ENCODE measurements around the gene PLA2G4D.

Gene PLA2G4D

GRCh38 chr15:42121682-42122081 is 27.3 kb upstream of the PLA2G4D start:
- H3K9me3 ChIP-seq (ENCODE audit: control insufficient read depth, low read length) = no peaks in the 10 kb centered on the region
- H3K36me3 ChIP-seq (ENCODE audit: control insufficient read depth, insufficient read depth, low read length) = no peaks in the 10 kb centered on the region
- H3K4me3 ChIP-seq (ENCODE audit: extremely low read depth, insufficient read depth, low read length, poor library complexity, severe bottlenecking) = no peak overlapping the region
- 45 to 50% methylated on average over 2 of the region's 2 CpGs for WGBS, 2 experiments (ENCODE audit: insufficient coverage in 2 of 2)
- H3K4me1 ChIP-seq (ENCODE audit: control insufficient read depth, insufficient read depth, low read length, poor library complexity, severe bottlenecking) = no peaks in the 10 kb centered on the region
- no peak overlapping the region for H3K27ac ChIP-seq (ENCODE audit: low read depth, low read length, severe bottlenecking)

- WGBS, 2 experiments (ENCODE audit: insufficient coverage in 2 of 2) = 94 to 97% methylated on average over 5 of the region's 6 CpGs
- Histone ChIP-seq H3K36me3 (ENCODE audit: control insufficient read depth, insufficient read depth, low read length) (no peaks in the 10 kb centered on the region), H3K27ac (ENCODE audit: low read depth, low read length, severe bottlenecking) (no peak overlapping the region), H3K9me3 (ENCODE audit: control insufficient read depth, low read length) (peaks cover 4% of the 10 kb centered on the region), H3K4me1 (ENCODE audit: control insufficient read depth, insufficient read depth, low read length, poor library complexity, severe bottlenecking) (no peaks in the 10 kb centered on the region), H3K4me3 (ENCODE audit: extremely low read depth, insufficient read depth, low read length, poor library complexity, severe bottlenecking) (no peak overlapping the region)
Measured at GRCh38 chr15:42121021-42121420, 26.7 kb upstream of the PLA2G4D start.

- Histone ChIP-seq H3K4me1 (ENCODE audit: control insufficient read depth, insufficient read depth, low read length, poor library complexity, severe bottlenecking) (no peaks in the 10 kb centered on the region), H3K27ac (ENCODE audit: low read depth, low read length, severe bottlenecking) (no peak overlapping the region), H3K9me3 (ENCODE audit: control insufficient read depth, low read length) (peaks cover 4% of the 10 kb centered on the region), H3K4me3 (ENCODE audit: extremely low read depth, insufficient read depth, low read length, poor library complexity, severe bottlenecking) (no peak overlapping the region), H3K36me3 (ENCODE audit: control insufficient read depth, insufficient read depth, low read length) (no peaks in the 10 kb centered on the region)
- 100% methylated on average over 1 of the region's 1 CpG for WGBS, 2 experiments (ENCODE audit: insufficient coverage in 2 of 2)
Measured at GRCh38 chr15:42120285-42120684, 25.9 kb upstream of the PLA2G4D start.

GRCh38 chr15:42119446-42119760 is 25.0 kb upstream of the PLA2G4D start:
- Histone ChIP-seq H3K36me3 (ENCODE audit: control insufficient read depth, insufficient read depth, low read length) (no peaks in the 10 kb centered on the region), H3K4me1 (ENCODE audit: control insufficient read depth, insufficient read depth, low read length, poor library complexity, severe bottlenecking) (no peaks in the 10 kb centered on the region), H3K27ac (ENCODE audit: low read depth, low read length, severe bottlenecking) (no peak overlapping the region), H3K4me3 (ENCODE audit: extremely low read depth, insufficient read depth, low read length, poor library complexity, severe bottlenecking) (no peak overlapping the region), H3K9me3 (ENCODE audit: control insufficient read depth, low read length) (peaks cover 4% of the 10 kb centered on the region)
- WGBS, 2 experiments (ENCODE audit: insufficient coverage in 2 of 2) = 69 to 72% methylated on average over 5 of the region's 5 CpGs

- H3K27ac ChIP-seq (ENCODE audit: low read depth, low read length, severe bottlenecking) = no peak overlapping the region
- WGBS, 2 experiments (ENCODE audit: insufficient coverage in 2 of 2) = 64 to 66% methylated on average over 6 to 9 of the region's 10 CpGs
- no peak overlapping the region for H3K4me3 ChIP-seq (ENCODE audit: extremely low read depth, insufficient read depth, low read length, poor library complexity, severe bottlenecking)
- peaks cover 4% of the 10 kb centered on the region for H3K9me3 ChIP-seq (ENCODE audit: control insufficient read depth, low read length)
- H3K4me1 ChIP-seq (ENCODE audit: control insufficient read depth, insufficient read depth, low read length, poor library complexity, severe bottlenecking) = no peaks in the 10 kb centered on the region
- H3K36me3 ChIP-seq (ENCODE audit: control insufficient read depth, insufficient read depth, low read length) = no peaks in the 10 kb centered on the region
Measured at GRCh38 chr15:42118650-42119445, 24.5 kb upstream of the PLA2G4D start.

GRCh38 chr15:42111924-42112323 is 17.6 kb upstream of the PLA2G4D start:
- H3K9me3 ChIP-seq (ENCODE audit: control insufficient read depth, low read length) = peaks cover 4% of the 10 kb centered on the region
- no peaks in the 10 kb centered on the region for H3K36me3 ChIP-seq (ENCODE audit: control insufficient read depth, insufficient read depth, low read length)
- 94 to 95% methylated on average over 2 to 3 of the region's 4 CpGs for WGBS, 2 experiments (ENCODE audit: insufficient coverage in 2 of 2)
- no peak overlapping the region for H3K27ac ChIP-seq (ENCODE audit: low read depth, low read length, severe bottlenecking)
- H3K4me3 ChIP-seq (ENCODE audit: extremely low read depth, insufficient read depth, low read length, poor library complexity, severe bottlenecking) = no peak overlapping the region
- no peaks in the 10 kb centered on the region for H3K4me1 ChIP-seq (ENCODE audit: control insufficient read depth, insufficient read depth, low read length, poor library complexity, severe bottlenecking)

GRCh38 chr15:42110367-42110766 is 16.0 kb upstream of the PLA2G4D start:
- Histone ChIP-seq H3K36me3 (ENCODE audit: control insufficient read depth, insufficient read depth, low read length) (no peaks in the 10 kb centered on the region), H3K9me3 (ENCODE audit: control insufficient read depth, low read length) (no peaks in the 10 kb centered on the region), H3K4me1 (ENCODE audit: control insufficient read depth, insufficient read depth, low read length, poor library complexity, severe bottlenecking) (no peaks in the 10 kb centered on the region), H3K4me3 (ENCODE audit: extremely low read depth, insufficient read depth, low read length, poor library complexity, severe bottlenecking) (no peak overlapping the region), H3K27ac (ENCODE audit: low read depth, low read length, severe bottlenecking) (no peak overlapping the region)
- 58 to 71% methylated on average over 2 of the region's 3 CpGs for WGBS, 2 experiments (ENCODE audit: insufficient coverage in 2 of 2)

GRCh38 chr15:42108806-42109205 is 14.4 kb upstream of the PLA2G4D start:
- WGBS, 2 experiments (ENCODE audit: insufficient coverage in 2 of 2) = 92 to 98% methylated on average over 2 of the region's 3 CpGs

GRCh38 chr15:42108189-42108588 is 13.8 kb upstream of the PLA2G4D start:
- Histone ChIP-seq H3K36me3 (ENCODE audit: control insufficient read depth, insufficient read depth, low read length) (no peaks in the 10 kb centered on the region), H3K9me3 (ENCODE audit: control insufficient read depth, low read length) (no peaks in the 10 kb centered on the region), H3K27ac (ENCODE audit: low read depth, low read length, severe bottlenecking) (no peak overlapping the region), H3K4me1 (ENCODE audit: control insufficient read depth, insufficient read depth, low read length, poor library complexity, severe bottlenecking) (no peaks in the 10 kb centered on the region), H3K4me3 (ENCODE audit: extremely low read depth, insufficient read depth, low read length, poor library complexity, severe bottlenecking) (no peak overlapping the region)

More at GRCh38 chr15:42108806-42109205, 14.4 kb upstream of the PLA2G4D start:
- no peaks in the 10 kb centered on the region for H3K9me3 ChIP-seq (ENCODE audit: control insufficient read depth, low read length)
- H3K4me3 ChIP-seq (ENCODE audit: extremely low read depth, insufficient read depth, low read length, poor library complexity, severe bottlenecking) = no peak overlapping the region
- H3K27ac ChIP-seq (ENCODE audit: low read depth, low read length, severe bottlenecking) = no peak overlapping the region
- no peaks in the 10 kb centered on the region for H3K36me3 ChIP-seq (ENCODE audit: control insufficient read depth, insufficient read depth, low read length)
- no peaks in the 10 kb centered on the region for H3K4me1 ChIP-seq (ENCODE audit: control insufficient read depth, insufficient read depth, low read length, poor library complexity, severe bottlenecking)

- H3K9me3 ChIP-seq (ENCODE audit: control insufficient read depth, low read length) = no peaks in the 10 kb centered on the region
- no peak overlapping the region for H3K4me3 ChIP-seq (ENCODE audit: extremely low read depth, insufficient read depth, low read length, poor library complexity, severe bottlenecking)
- no peaks in the 10 kb centered on the region for H3K4me1 ChIP-seq (ENCODE audit: control insufficient read depth, insufficient read depth, low read length, poor library complexity, severe bottlenecking)
- no peak overlapping the region for H3K27ac ChIP-seq (ENCODE audit: low read depth, low read length, severe bottlenecking)
- no peaks in the 10 kb centered on the region for H3K36me3 ChIP-seq (ENCODE audit: control insufficient read depth, insufficient read depth, low read length)
- WGBS, 2 experiments (ENCODE audit: insufficient coverage in 2 of 2) = 91 to 96% methylated on average over 5 of the region's 7 CpGs
Measured at GRCh38 chr15:42107473-42107872, 13.1 kb upstream of the PLA2G4D start.

GRCh38 chr15:42106288-42106687 is 11.9 kb upstream of the PLA2G4D start:
- Histone ChIP-seq H3K27ac (ENCODE audit: low read depth, low read length, severe bottlenecking) (no peak overlapping the region), H3K36me3 (ENCODE audit: control insufficient read depth, insufficient read depth, low read length) (no peaks in the 10 kb centered on the region), H3K4me1 (ENCODE audit: control insufficient read depth, insufficient read depth, low read length, poor library complexity, severe bottlenecking) (no peaks in the 10 kb centered on the region), H3K4me3 (ENCODE audit: extremely low read depth, insufficient read depth, low read length, poor library complexity, severe bottlenecking) (no peak overlapping the region), H3K9me3 (ENCODE audit: control insufficient read depth, low read length) (no peaks in the 10 kb centered on the region)
- 88 to 93% methylated on average over 2 to 3 of the region's 5 CpGs for WGBS, 2 experiments (ENCODE audit: insufficient coverage in 2 of 2)

All from mesodermal cell (in vitro differentiated cells).